Activated CD4-positive, alpha-beta T cell treated with anti-CD3 and anti-CD28 coated beads for 36 hours (primary cell): ENCODE measurements around the gene PDZD7. TPM values are rescaled to one million over a fixed set of nuclear protein-coding genes. Genes with fewer than 3 reads are reported as not detected.

Source experiments
- ATAC-seq: fragments of 200-7000 bp; cut with Tn5 transposase; one replicate; pipeline ENCODE4 v1.10.0; 2021; ENCODE audit warnings: mild to moderate bottlenecking, moderate library complexity
- CTCF ChIA-PET: fragments of 350-600 bp; sonication (Branson Sonifier 250); formaldehyde crosslinking; loops from one replicate; lab custom pipeline; 2021; ENCODE audit warnings: antibody characterized with exemption; lab: Charles Lee
- POLR2A ChIA-PET: fragments of 350-600 bp; sonication (Branson Sonifier 250); formaldehyde crosslinking; loops from one replicate; lab custom pipeline; 2021; ENCODE audit warnings: antibody characterized with exemption, inconsistent platforms; lab: Charles Lee
- DNase-seq: peaks from one replicate; pipeline ENCODE4 v3.0.0-alpha.2; 2020
- H3K27ac Mint-ChIP-seq: one replicate; pipeline ENCODE4 v1.8.0; 2021; ENCODE audit warnings: mixed read lengths
- H3K27me3 Mint-ChIP-seq: one replicate; pipeline ENCODE4 v1.8.0; 2021; ENCODE audit warnings: mixed read lengths
- H3K36me3 Mint-ChIP-seq: one replicate; pipeline ENCODE4 v1.8.0; 2021; ENCODE audit warnings: low read depth, mixed read lengths
- H3K4me1 Mint-ChIP-seq: one replicate; pipeline ENCODE4 v1.8.0; 2021; ENCODE audit warnings: mixed read lengths
- H3K4me3 Mint-ChIP-seq: one replicate; pipeline ENCODE4 v1.8.0; 2021; ENCODE audit warnings: mild to moderate bottlenecking, moderate library complexity, mixed read lengths
- H3K9me3 Mint-ChIP-seq: one replicate; pipeline ENCODE4 v1.8.0; 2021; ENCODE audit warnings: low read depth, mixed read lengths
- intact Hi-C, 2 experiments: fragments of 100-400 bp; cut with DNase I in 1 of 2; cut with micrococcal nuclease in 1 of 2; formaldehyde crosslinking; loops; one replicate each; pipeline versions ENCODE4 v1.14.2 to v1.15.1; 2022 to 2024; cut with DNase I, micrococcal nuclease
- total RNA-seq, 2 experiments: library from RNA; stranded (reverse); gene quantifications; one replicate each; pipeline ENCODE4 v1.2.3, GENCODE V29; 2021

PDZD7 gene
- total RNA-seq, 2 experiments from 2014 or later, result 0.28 to 0.32 TPM

DNA sequence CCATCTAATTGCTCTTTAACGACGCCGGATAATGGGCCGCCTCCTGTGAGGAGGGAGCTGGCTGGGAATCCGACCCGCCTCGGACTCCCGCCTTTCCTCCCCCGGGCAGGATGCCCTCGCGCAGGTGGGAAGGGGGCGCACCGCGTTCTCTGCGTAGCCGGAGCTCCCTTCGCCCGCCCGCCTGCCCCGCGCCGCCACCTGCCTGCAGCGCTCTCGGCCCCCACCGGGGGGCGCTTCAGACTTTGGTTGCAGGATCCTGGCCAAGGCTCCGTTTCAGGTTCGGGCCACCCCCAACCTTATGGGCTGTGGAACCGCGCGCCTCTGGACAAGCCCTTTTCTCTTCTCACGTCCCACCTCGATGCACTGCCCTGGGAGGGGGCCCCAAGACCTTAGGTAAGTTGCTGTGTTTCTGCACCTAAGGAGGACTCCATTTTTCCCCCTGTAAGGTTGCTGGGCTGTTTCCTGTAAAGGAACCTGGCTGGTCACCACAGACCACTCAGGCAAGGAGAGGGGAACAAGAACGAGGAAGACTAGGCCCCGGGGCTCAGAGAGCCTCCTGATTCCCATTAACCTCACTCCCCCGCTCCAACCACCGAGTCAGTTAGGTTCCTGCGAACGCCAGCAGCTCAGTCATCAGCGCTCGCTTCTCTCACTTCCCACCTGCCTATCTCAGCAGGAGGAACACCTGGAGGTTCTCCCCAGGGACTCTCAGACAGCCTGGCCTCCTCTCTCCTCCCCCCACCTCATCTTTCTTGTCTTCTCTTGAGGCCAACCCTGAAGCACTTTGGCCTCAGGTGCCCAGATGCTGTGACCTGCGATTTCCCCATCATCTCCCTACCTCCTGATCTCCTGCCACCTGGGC lies 19.5 kb upstream of the PDZD7 start:
- intact Hi-C loops, result loop anchor here in 1 of 2 experiments (1.0 kb wide), 1 partner anchor 16 kb away; no protein-coding TSS in a partner anchor
- POLR2A ChIA-PET, result interaction anchor here (1.2 kb wide), 1 partner anchor 17 kb away, joined by 3 read pairs; no protein-coding TSS in a partner anchor
- DNase-seq (peak; percentile 88), ATAC-seq (peak; percentile 92)
- CTCF ChIA-PET, result interaction anchor here (0.5 to 25.2 kb wide), 19 partner anchors 8 to 1779 kb away, joined by 3 to 526 read pairs (median 4); partner anchors contain the start of genes KAZALD1, PDZD7 and SFXN3
- H3K9me3 Mint-ChIP-seq, result no peaks in the 10 kb centered on the region
- peaks cover 4% of the 10 kb centered on the region for H3K36me3 Mint-ChIP-seq
- peaks cover 43% of the 10 kb centered on the region for H3K27me3 Mint-ChIP-seq
- H3K4me3 Mint-ChIP-seq, result no peak overlapping the region
- peaks cover 10% of the 10 kb centered on the region for H3K4me1 Mint-ChIP-seq
- H3K27ac Mint-ChIP-seq, result no peak overlapping the region

DNA sequence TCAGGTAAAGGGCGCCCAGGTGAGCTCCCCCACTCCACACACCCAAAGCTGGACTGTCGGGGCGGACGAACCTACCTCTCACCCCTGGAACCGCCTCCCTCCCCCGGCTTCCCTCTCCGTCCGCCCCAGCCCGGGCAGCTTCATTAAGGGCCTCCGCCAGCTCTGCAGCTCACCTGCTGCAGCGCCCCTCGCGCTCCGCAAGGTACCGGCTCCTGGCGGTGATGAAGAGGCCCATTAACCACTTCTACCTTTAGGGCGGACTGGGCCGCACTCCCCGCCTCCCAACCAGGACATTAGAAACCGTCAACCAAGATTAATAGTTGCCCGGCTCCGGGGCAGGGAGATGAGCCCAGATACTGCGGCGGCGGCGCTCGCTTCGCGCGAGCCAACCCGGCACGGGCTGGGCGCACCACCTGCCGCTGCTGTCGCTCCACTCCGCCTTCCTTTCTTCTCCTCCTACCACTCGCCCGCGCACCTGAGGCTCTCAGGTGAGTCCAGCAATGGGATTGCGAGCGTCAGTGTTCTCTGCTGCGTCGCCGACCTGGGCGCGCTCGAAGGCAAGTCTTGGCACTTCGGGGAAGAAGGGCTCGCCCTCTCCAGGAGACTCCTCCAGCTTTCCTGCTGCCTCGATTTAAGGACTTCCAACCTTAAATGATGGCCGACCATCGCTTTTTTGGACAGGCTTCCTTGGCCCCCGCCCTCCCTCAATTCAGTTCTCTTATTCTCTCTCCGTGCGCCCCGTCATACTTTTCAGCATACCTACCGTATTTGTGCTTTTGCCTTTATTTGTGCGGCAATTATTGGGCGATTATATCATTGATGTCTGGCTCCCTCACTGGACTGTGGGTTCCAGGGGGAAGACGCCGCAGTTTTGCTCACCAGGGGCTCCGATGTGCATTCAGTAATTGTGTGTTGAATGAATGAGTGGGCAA lies 17.3 kb upstream of the PDZD7 start:
- ATAC-seq, result no peak
- no peak for DNase-seq
- POLR2A ChIA-PET, result interaction anchor here (1.0 kb wide), 1 partner anchor 678 kb away, joined by 3 read pairs; no protein-coding TSS in a partner anchor
- H3K9me3 Mint-ChIP-seq, result no peaks in the 10 kb centered on the region
- H3K27me3 Mint-ChIP-seq, result peaks cover 43% of the 10 kb centered on the region
- no peaks in the 10 kb centered on the region for H3K36me3 Mint-ChIP-seq
- H3K27ac Mint-ChIP-seq, result no peak overlapping the region
- no peak overlapping the region for H3K4me3 Mint-ChIP-seq
- intact Hi-C loops, result no loop called here
- peaks cover 13% of the 10 kb centered on the region for H3K4me1 Mint-ChIP-seq
- CTCF ChIA-PET, result interaction anchor here (1.7 to 25.2 kb wide), 3 partner anchors 13 to 94 kb away, joined by 8 to 526 read pairs (median 12); partner anchors contain the start of gene KAZALD1

DNA sequence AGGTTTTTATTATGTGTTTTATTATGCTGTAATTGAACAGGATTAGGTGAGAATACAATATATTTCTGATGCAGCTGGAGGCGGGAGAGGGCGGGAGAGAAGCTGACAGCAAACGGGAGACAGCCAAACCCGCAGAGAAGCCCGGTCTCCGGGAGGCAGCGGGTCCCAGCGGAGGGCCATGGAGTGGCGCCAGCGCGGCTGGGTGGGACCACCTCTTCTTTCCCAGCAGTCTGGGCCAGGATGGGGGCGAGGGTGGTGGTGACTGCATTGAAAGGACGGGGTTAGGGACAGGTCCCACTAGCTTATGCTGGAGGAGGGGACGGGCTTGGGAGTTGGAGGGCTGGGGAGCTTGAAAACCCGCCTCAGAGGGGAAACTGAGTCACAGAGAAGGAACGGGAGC lies 16.3 kb upstream of the PDZD7 start:
- no peak overlapping the region for H3K27ac Mint-ChIP-seq
- no peak for DNase-seq
- ATAC-seq, result no peak
- peaks cover 43% of the 10 kb centered on the region for H3K27me3 Mint-ChIP-seq
- CTCF ChIA-PET, result interaction anchor here (0.6 to 25.2 kb wide), 4 partner anchors 12 to 95 kb away, joined by 3 to 526 read pairs (median 10); partner anchors contain the start of gene KAZALD1
- POLR2A ChIA-PET, result interaction anchor here (0.6 to 1.0 kb wide), 2 partner anchors 225 to 677 kb away, joined by 3 read pairs; no protein-coding TSS in a partner anchor
- intact Hi-C loops, result no loop called here
- no peak overlapping the region for H3K4me3 Mint-ChIP-seq
- no peaks in the 10 kb centered on the region for H3K36me3 Mint-ChIP-seq
- peaks cover 22% of the 10 kb centered on the region for H3K4me1 Mint-ChIP-seq
- no peaks in the 10 kb centered on the region for H3K9me3 Mint-ChIP-seq

DNA sequence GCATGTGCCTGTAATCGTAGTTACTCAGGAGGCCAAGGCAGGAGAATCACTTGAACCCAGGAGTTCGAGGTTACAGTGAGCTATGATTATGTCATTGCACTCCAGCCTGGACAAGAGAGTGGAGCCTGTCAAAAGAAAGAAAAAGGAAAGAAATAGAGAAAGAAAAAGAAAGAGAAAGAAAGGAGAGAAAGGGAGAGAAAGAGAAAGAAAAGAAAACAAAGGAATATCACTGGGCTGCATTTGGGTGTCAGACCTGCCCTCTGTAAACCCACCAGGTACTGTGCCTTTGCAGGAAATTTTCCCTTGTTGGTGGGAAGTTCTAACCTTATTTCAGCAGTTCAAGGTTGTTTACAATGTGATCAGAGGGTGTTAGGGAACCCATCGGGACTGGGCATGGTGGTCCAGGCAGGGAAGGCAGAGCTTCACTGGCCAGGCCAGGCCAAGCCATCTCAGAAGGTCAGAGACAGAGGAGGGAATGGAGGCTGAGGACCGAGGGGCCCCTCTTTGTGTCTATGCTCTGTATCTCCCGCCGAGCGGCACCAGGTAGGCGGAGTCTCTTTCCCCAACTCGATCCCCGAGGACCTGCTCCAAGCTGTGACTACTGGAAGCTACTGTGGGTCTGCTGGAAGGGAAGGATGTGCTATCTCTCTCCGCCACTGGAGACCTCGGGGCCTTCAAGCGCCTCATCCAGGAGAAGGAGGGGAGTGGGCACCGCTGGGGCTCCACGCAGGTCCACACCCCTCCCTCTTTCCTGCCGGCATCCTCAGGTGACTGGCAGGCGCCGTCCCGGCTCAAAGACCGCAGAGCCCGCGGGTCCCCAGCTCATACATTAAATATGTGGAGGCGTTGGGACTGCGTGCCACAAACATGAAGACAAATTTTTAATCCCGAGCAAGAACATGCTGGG lies 15.7 kb upstream of the PDZD7 start:
- intact Hi-C loops, result no loop called here
- ATAC-seq (no peak), DNase-seq (no peak)
- CTCF ChIA-PET, result interaction anchor here (0.6 to 25.2 kb wide), 6 partner anchors 11 to 96 kb away, joined by 3 to 526 read pairs (median 6); partner anchors contain the start of gene KAZALD1
- Mint-ChIP-seq H3K4me3 (no peak overlapping the region), H3K4me1 (peaks cover 28% of the 10 kb centered on the region), H3K27ac (no peak overlapping the region), H3K36me3 (no peaks in the 10 kb centered on the region), H3K9me3 (no peaks in the 10 kb centered on the region), H3K27me3 (peaks cover 43% of the 10 kb centered on the region)
- POLR2A ChIA-PET, result interaction anchor here (0.6 to 1.0 kb wide), 3 partner anchors 224 to 676 kb away, joined by 3 read pairs; no protein-coding TSS in a partner anchor

DNA sequence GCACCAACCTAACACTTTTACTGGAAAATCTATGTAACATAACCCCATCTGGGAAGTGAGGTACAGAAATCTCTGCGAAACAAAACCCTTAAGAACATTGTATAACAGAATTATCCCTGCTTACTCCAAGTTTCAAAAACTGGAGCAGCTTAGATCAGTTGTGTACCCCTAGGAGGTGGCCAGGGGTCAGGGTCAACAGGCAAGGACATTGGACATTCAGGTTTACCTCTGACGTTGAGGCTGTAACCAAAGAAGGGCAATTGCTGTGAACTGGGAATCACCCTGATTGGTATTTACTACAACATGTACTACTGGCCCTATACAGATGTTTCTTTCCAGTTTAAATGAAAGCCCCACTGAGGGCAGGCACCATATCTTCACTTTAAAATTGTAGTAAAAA lies 13.2 kb upstream of the PDZD7 start:
- H3K36me3 Mint-ChIP-seq, result no peaks in the 10 kb centered on the region
- no peaks in the 10 kb centered on the region for H3K9me3 Mint-ChIP-seq
- no peak overlapping the region for H3K4me3 Mint-ChIP-seq
- CTCF ChIA-PET, result interaction anchor here (0.6 to 25.2 kb wide), 9 partner anchors 10 to 131 kb away, joined by 3 to 526 read pairs (median 12); partner anchors contain the start of genes KAZALD1, PDZD7, SFXN3 and SLF2
- H3K27ac Mint-ChIP-seq, result no peak overlapping the region
- POLR2A ChIA-PET, result no interaction called here
- DNase-seq (no peak), ATAC-seq (no peak)
- H3K27me3 Mint-ChIP-seq, result peaks cover 26% of the 10 kb centered on the region
- intact Hi-C loops, result loop anchor here in 1 of 2 experiments (5.0 kb wide), 1 partner anchor 308 kb away; the partner anchor contains the start of gene BTRC
- peaks cover 22% of the 10 kb centered on the region for H3K4me1 Mint-ChIP-seq

DNA sequence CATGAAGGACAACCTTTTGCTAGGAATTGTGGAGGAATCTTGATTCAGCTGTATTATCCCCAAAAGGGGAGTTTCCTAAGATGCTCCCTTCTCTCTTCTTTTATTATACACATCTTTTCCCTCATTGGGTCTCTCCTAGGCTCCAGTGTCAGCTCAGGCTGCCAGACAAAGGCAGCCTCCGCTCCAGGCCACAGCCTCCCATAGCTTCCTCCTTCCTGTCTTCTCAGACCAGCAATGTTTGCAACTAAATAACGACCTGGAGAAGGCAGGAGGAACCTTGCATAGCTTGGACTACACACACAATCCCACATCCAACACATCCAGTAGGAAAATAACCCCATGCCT lies 12.4 kb upstream of the PDZD7 start:
- H3K4me3 Mint-ChIP-seq, result peak overlapping the region; percentile 79

DNA sequence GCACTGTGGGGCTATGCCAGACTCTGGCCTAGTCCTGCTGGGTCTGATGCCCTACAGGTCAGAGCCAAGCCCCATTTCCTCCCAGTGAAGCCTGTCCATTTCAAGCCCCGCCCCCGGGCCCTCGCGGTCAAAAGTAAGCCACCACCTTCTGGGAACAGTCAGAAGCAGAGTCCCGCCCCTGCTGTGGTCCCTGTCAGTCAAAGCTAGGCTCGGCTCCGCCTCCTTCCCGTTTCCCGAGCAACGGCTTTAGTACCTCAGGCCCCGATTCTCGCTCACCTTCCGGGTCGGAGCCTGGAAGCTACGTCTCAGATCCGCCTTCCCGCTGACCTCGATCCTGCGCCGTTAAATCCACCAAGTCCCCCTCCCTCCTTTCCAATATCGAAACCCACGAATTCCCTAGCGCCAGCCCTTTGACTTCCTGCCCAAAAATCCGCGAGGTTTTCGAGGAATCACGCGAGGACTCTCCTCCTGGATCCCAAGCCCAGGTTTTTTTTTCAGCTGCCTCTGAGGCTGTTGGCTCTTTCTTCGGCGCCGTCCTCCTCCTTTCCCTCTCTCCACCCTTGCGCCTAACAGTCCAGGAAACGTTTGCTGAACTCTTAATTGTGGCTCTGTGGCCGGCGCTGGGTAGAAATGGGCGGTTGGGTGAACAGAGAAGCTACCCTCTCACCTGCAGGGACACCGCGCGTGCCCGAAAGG lies 11.9 kb upstream of the PDZD7 start:
- ChIA-PET CTCF (interaction anchor here (0.5 to 25.2 kb wide), 15 partner anchors 12 to 349 kb away, joined by 3 to 526 read pairs (median 8); partner anchors contain the start of genes KAZALD1, PDZD7, SFXN3 and SLF2), POLR2A (interaction anchor here (0.7 to 1.4 kb wide), 3 partner anchors 12 to 206 kb away, joined by 3 to 11 read pairs (median 6); partner anchors contain the start of genes PDZD7 and SFXN3)
- Mint-ChIP-seq H3K27me3 (peaks cover 14% of the 10 kb centered on the region), H3K4me3 (peak overlapping the region; percentile 79), H3K27ac (peak overlapping the region; percentile 79), H3K36me3 (no peaks in the 10 kb centered on the region), H3K9me3 (no peaks in the 10 kb centered on the region), H3K4me1 (peaks cover 21% of the 10 kb centered on the region)
- DNase-seq (peak; percentile 96), ATAC-seq (peak; percentile 96)
- intact Hi-C loops, result loop anchor here (1.0 to 5.0 kb wide), 7 partner anchors 11 to 309 kb away; partner anchors contain the start of genes BTRC (in 1 of the 2), LZTS2 (in 1 of the 2), MRPL43 (in 1 of the 2) and PDZD7 (in 1 of the 2)

More for the DNA sequence above, 12.4 kb upstream of the PDZD7 start:
- CTCF ChIA-PET, result interaction anchor here (0.6 to 25.2 kb wide), 14 partner anchors 9 to 300 kb away, joined by 3 to 526 read pairs (median 6); partner anchors contain the start of genes KAZALD1, PDZD7, SFXN3 and SLF2
- Mint-ChIP-seq H3K36me3 (no peaks in the 10 kb centered on the region), H3K9me3 (no peaks in the 10 kb centered on the region), H3K27ac (no peak overlapping the region), H3K27me3 (peaks cover 18% of the 10 kb centered on the region), H3K4me1 (peaks cover 21% of the 10 kb centered on the region)
- intact Hi-C loops, result loop anchor here in 1 of 2 experiments (2.0 to 5.0 kb wide), 2 partner anchors 45 to 309 kb away; partner anchors contain the start of genes BTRC and LZTS2
- DNase-seq (no peak), ATAC-seq (no peak)
- POLR2A ChIA-PET, result interaction anchor here (0.7 to 1.4 kb wide), 3 partner anchors 12 to 206 kb away, joined by 3 to 11 read pairs (median 6); partner anchors contain the start of genes PDZD7 and SFXN3

DNA sequence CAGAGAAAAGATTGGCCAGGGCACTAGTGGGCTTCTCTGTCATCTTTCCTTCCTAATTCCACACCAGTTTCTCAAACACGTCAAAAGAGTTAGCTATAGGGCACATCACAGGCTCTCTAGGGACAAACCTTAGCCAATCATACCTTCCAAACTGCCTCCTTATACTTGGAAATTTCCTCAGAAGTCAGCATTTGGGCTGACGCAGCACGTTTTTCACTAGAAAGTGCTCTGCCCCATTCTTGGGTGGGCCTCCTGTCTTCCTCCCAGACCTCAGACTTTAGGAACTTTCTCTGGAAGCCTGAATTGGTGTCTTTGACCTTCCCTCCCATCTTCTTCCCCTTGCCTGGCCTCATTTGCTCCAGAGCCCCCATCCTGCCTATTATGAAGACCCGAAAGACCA lies 11.2 kb upstream of the PDZD7 start:
- ATAC-seq, result no peak
- Mint-ChIP-seq H3K4me1 (peaks cover 21% of the 10 kb centered on the region), H3K27me3 (peaks cover 8% of the 10 kb centered on the region), H3K4me3 (peak overlapping the region; percentile 79), H3K9me3 (no peaks in the 10 kb centered on the region), H3K36me3 (no peaks in the 10 kb centered on the region), H3K27ac (peak overlapping the region; percentile 79)
- ChIA-PET POLR2A (interaction anchor here (1.4 kb wide), 1 partner anchor 18 kb away, joined by 6 read pairs; no protein-coding TSS in a partner anchor), CTCF (interaction anchor here (0.5 to 25.2 kb wide), 11 partner anchors 11 to 353 kb away, joined by 3 to 526 read pairs (median 18); partner anchors contain the start of genes KAZALD1, PDZD7 and SFXN3)
- DNase-seq, result no peak
- intact Hi-C loops, result loop anchor here (1.0 to 5.0 kb wide), 7 partner anchors 10 to 310 kb away; partner anchors contain the start of genes BTRC (in 1 of the 2), LZTS2 (in 1 of the 2), MRPL43 (in 1 of the 2) and PDZD7 (in 1 of the 2)
